ENCODE measurements around the gene SOX5.

GRCh38 chr12:23867794-23868193, 81.7 kb downstream of the SOX5 start:
- TF ChIP-seq EZH2 (IDR thresholded peaks at IDR 0.05; ENCODE audit: borderline replicate concordance, insufficient read depth, low read depth, low read length, poor library complexity, severe bottlenecking): no peak
- TF ChIP-seq CTCF (IDR thresholded peaks at IDR 0.05): no peak

Measured in B cell (primary cell).